Neural progenitor cell (in vitro differentiated cells): ENCODE data around the gene ANAPC5.

Source experiments
- EZH2 ChIP-seq: fragments of 200-600 bp; sonication (generic); IDR thresholded peaks from 2 replicates; pipeline ENCODE4 v1.6.1; 2017; ENCODE audit warnings: antibody characterized with exemption, mild to moderate bottlenecking, moderate library complexity
- TF ChIP-seq, protein P1 (sequence below): fragments of 200-600 bp; sonication (generic); IDR thresholded peaks from 2 replicates; pipeline ENCODE4 v1.5.1; 2017; ENCODE audit warnings: antibody characterized with exemption, mild to moderate bottlenecking

DNA sequence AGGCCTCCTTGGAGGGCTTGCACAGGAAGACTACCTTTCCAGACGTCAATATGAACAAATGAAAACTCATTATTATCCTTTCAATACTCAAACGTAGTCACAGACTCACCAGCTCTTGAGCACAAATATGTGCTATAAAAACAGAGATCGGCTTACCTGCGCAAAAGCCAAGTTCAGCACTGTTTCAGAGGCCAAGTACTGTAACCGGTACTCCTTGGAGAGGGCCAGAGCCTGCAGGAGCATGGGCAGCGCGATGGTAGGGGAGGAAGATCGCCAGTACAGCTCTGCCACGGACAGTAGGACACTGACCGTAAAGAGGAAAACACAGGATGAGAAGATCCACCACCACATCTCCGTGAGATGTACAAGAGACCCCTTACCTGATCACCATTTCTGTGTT, 34.1 kb downstream of the ANAPC5 start:
- TF ChIP-seq, protein P1, sequence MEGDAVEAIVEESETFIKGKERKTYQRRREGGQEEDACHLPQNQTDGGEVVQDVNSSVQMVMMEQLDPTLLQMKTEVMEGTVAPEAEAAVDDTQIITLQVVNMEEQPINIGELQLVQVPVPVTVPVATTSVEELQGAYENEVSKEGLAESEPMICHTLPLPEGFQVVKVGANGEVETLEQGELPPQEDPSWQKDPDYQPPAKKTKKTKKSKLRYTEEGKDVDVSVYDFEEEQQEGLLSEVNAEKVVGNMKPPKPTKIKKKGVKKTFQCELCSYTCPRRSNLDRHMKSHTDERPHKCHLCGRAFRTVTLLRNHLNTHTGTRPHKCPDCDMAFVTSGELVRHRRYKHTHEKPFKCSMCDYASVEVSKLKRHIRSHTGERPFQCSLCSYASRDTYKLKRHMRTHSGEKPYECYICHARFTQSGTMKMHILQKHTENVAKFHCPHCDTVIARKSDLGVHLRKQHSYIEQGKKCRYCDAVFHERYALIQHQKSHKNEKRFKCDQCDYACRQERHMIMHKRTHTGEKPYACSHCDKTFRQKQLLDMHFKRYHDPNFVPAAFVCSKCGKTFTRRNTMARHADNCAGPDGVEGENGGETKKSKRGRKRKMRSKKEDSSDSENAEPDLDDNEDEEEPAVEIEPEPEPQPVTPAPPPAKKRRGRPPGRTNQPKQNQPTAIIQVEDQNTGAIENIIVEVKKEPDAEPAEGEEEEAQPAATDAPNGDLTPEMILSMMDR, result no peak
- TF ChIP-seq EZH2, result no peak
